GM10248 (cell line): ENCODE results near the gene IER3.

Source experiments
- CTCF ChIA-PET: fragments of 300-600 bp; sonication (Branson Sonifier 250); formaldehyde crosslinking; extraction: SDS; loops from one replicate; lab custom pipeline; 2021; ENCODE audit warnings: antibody characterized with exemption; lab: Yijun Ruan, JAX
- POLR2A ChIA-PET: fragments of 350-650 bp; sonication (Branson Sonifier 250); formaldehyde crosslinking; extraction: SDS; loops from one replicate; lab custom pipeline; 2020; ENCODE audit warnings: antibody characterized with exemption; lab: Yijun Ruan, JAX
- DNase-seq: peaks from one replicate; pipeline ENCODE4 v3.0.0; 2012; ENCODE audit errors: extremely low spot score
- TF ChIP-seq, protein P1 (sequence below): IDR thresholded peaks from 2 replicates; pipeline ENCODE4 v1.5.1; 2012; ENCODE audit warnings: mild to moderate bottlenecking, low read depth; ENCODE audit errors: extremely low read depth, missing control alignments, control extremely low read depth

Gene IER3

GRCh38 chr6:30778001-30778635 is 33.8 kb upstream of the IER3 start:
- ChIA-PET POLR2A (no interaction called here), CTCF (interaction anchor here (1.5 to 3.0 kb wide), 3 partner anchors 9 to 49 kb away, joined by 4 to 7 read pairs (median 7); no protein-coding TSS in a partner anchor)
- no peak for DNase-seq
- TF ChIP-seq, protein P1, sequence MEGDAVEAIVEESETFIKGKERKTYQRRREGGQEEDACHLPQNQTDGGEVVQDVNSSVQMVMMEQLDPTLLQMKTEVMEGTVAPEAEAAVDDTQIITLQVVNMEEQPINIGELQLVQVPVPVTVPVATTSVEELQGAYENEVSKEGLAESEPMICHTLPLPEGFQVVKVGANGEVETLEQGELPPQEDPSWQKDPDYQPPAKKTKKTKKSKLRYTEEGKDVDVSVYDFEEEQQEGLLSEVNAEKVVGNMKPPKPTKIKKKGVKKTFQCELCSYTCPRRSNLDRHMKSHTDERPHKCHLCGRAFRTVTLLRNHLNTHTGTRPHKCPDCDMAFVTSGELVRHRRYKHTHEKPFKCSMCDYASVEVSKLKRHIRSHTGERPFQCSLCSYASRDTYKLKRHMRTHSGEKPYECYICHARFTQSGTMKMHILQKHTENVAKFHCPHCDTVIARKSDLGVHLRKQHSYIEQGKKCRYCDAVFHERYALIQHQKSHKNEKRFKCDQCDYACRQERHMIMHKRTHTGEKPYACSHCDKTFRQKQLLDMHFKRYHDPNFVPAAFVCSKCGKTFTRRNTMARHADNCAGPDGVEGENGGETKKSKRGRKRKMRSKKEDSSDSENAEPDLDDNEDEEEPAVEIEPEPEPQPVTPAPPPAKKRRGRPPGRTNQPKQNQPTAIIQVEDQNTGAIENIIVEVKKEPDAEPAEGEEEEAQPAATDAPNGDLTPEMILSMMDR: no peak

DNA sequence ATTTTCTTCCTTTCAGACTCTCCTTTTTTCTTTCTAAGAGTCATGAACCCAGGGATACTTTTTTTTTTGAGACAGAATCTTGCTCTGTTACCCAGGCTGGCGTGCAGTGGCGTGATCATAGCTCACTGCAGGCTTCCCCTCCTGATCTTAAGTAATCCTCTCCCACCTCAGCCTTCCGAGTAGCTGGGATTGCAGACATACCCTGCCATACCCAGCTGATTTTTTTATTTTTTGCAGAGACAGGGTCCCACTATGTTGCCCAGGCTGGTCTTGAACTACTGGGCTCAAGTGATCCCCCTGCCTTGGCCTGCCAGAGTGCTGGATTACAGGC is 32.8 kb upstream of the IER3 start:
- ChIA-PET POLR2A (no interaction called here), CTCF (interaction anchor here (0.7 to 2.3 kb wide), 7 partner anchors 11 to 98 kb away, joined by 3 to 7 read pairs (median 3); no protein-coding TSS in a partner anchor)
- no peak for DNase-seq
- TF ChIP-seq, protein P1: no peak

- no peak for DNase-seq
- ChIA-PET CTCF (interaction anchor here (0.7 to 2.3 kb wide), 7 partner anchors 12 to 97 kb away, joined by 3 to 7 read pairs (median 3); no protein-coding TSS in a partner anchor), POLR2A (no interaction called here)
- TF ChIP-seq, protein P1: no peak
Observed at GRCh38 chr6:30776390-30777154, 32.2 kb upstream of the IER3 start.

- CTCF ChIA-PET: interaction anchor here (0.9 to 1.6 kb wide), 3 partner anchors 30 to 601 kb away, joined by 3 to 7 read pairs (median 3); partner anchors contain the start of gene IER3
- TF ChIP-seq, protein P1: no peak
- POLR2A ChIA-PET: interaction anchor here (0.7 kb wide), 1 partner anchor 56 kb away, joined by 7 read pairs; no protein-coding TSS in a partner anchor
- DNase-seq: no peak
Observed at GRCh38 chr6:30775104-30775503, 30.8 kb upstream of the IER3 start.

GRCh38 chr6:30774701-30775100 is 30.4 kb upstream of the IER3 start:
- no peak for DNase-seq
- TF ChIP-seq, protein P1: no peak
- POLR2A ChIA-PET: no interaction called here
- CTCF ChIA-PET: interaction anchor here (1.3 to 1.6 kb wide), 2 partner anchors 30 to 95 kb away, joined by 3 to 7 read pairs; partner anchors contain the start of gene IER3

- TF ChIP-seq, protein P1: no peak
- ChIA-PET CTCF (interaction anchor here (0.9 to 1.6 kb wide), 3 partner anchors 18 to 49 kb away, joined by 3 to 6 read pairs (median 3); no protein-coding TSS in a partner anchor), POLR2A (no interaction called here)
Observed at GRCh38 chr6:30770592-30770991, 26.2 kb upstream of the IER3 start.

More at GRCh38 chr6:30770592-30770991, 26.2 kb upstream of the IER3 start:
- DNase-seq: no peak
